ENCODE measurements around the gene FOXP2. TPM values are rescaled to one million over a fixed set of nuclear protein-coding genes. Genes with fewer than 3 reads are reported as not detected.

Gene FOXP2
- total and polyA plus RNA-seq, 10 of the 15 experiments (the other 5 are each of a cell fraction or from before 2014, with no cell fraction given) = 0.99 to 2.5 (median 1.8) TPM

- ChIA-PET CTCF (interaction anchor here (0.6 kb wide), 1 partner anchor 127 kb away, joined by 3 read pairs; no protein-coding TSS in a partner anchor), SMC1A (ENCODE audit: uncharacterized antibody, unreplicated experiment) (no interaction called here), RAD21 (ENCODE audit: unreplicated experiment) (no interaction called here), POLR2A (no interaction called here)
- no peaks in the 10 kb centered on the region for H3K9me3 ChIP-seq (replicated peaks; ENCODE audit: control insufficient read depth, insufficient read depth, low read length)
- WGBS (ENCODE audit: insufficient coverage, insufficient replicate concordance, low lambda C conversion rate, missing lambda C conversion rate) = 59% methylated on average over 1 of the region's 1 CpG
- H2AFZ ChIP-seq (ENCODE audit: control insufficient read depth, low read depth, low read length) = no peak overlapping the region
- no peaks in the 10 kb centered on the region for H3K79me2 ChIP-seq (ENCODE audit: control insufficient read depth, insufficient read depth, low read length)
- no peak overlapping the region for H3K9ac ChIP-seq (ENCODE audit: control insufficient read depth, insufficient read depth, low read length)
- TF ChIP-seq HDGF (IDR thresholded peaks at IDR 0.05) (no peak), DPF2 (IDR thresholded peaks at IDR 0.05) (no peak), GABPA (IDR thresholded peaks at IDR 0.05; ENCODE audit: low read depth) (no peak), LARP7 (IDR thresholded peaks at IDR 0.05) (no peak), POLR2AphosphoS2 (IDR thresholded peaks at IDR 0.05; ENCODE audit: low read depth, low read length) (no peak), TAF1 (IDR thresholded peaks at IDR 0.05; ENCODE audit: borderline replicate concordance, low read depth, low read length) (no peak), FOXM1 (IDR thresholded peaks at IDR 0.05; ENCODE audit: low read depth, low read length) (no peak), E4F1 (IDR thresholded peaks at IDR 0.05; ENCODE audit: borderline replicate concordance, partially characterized antibody) (no peak), EZH2 (IDR thresholded peaks at IDR 0.05; ENCODE audit: borderline replicate concordance, control insufficient read depth, low read depth, low read length) (no peak), ZBED1 (IDR thresholded peaks at IDR 0.05; ENCODE audit: borderline replicate concordance) (no peak), MEF2B (IDR thresholded peaks at IDR 0.05; ENCODE audit: partially characterized antibody, poor library complexity, severe bottlenecking) (no peak), SMC3 (IDR thresholded peaks at IDR 0.05; ENCODE audit: borderline replicate concordance, low read length) (no peak)
- no peaks in the 10 kb centered on the region for H3K36me3 ChIP-seq (ENCODE audit: control insufficient read depth in 2 of 2, insufficient read depth in 2 of 2, low read length in 1 of 2)
- H3K27ac ChIP-seq (ENCODE audit: control insufficient read depth, insufficient read depth) = no peak overlapping the region
- ATAC-seq (no peak), DNase-seq (ENCODE audit: low read depth, low spot score) (no peak), FAIRE-seq (no peak)
- intact Hi-C loops (cut with micrococcal nuclease; ENCODE audit: unreplicated experiment) (no loop called here), in situ Hi-C loops (cut with MboI) (no loop called here)
- no peaks in the 10 kb centered on the region for H3K27me3 ChIP-seq (replicated peaks in 1 of 2; ENCODE audit: control insufficient read depth in 2 of 2, insufficient read depth in 2 of 2, low read length in 1 of 2)
- no peaks in the 10 kb centered on the region for H4K20me1 ChIP-seq (ENCODE audit: control insufficient read depth, insufficient read depth)
- H3K4me3 ChIP-seq = no peak overlapping the region
- no peaks in the 10 kb centered on the region for H3K4me1 ChIP-seq (ENCODE audit: control insufficient read depth, insufficient read depth, low read length)
- no TSS peak for BruUV-seq (replicated peaks)
- no peak overlapping the region for H3K4me2 ChIP-seq (ENCODE audit: control insufficient read depth, insufficient read depth)
These were observed 173.9 kb downstream of the FOXP2 start for GRCh38 chr7:114588506-114588905.

All from GM12878 (cell line).